GM19395 (cell line): ENCODE results near the gene ADISSP.

Source experiments
- ATAC-seq: cut with Tn5 transposase; IDR thresholded peaks from one replicate; pipeline ENCODE4 v1.9.1; 2021; ENCODE audit warnings: mild to moderate bottlenecking, moderate library complexity; ENCODE audit not compliant: unreplicated experiment

ADISSP gene

GRCh38 chr20:3767427-3768341, at the start of gene ADISSP:
Gene ADISSP (minus strand): TSS chr20:3767753. CDS start chr20:3760100, 7,653 bp downstream.
- peak; percentile 92 for ATAC-seq

GRCh38 chr20:3815703-3816315, 48.3 kb upstream of the ADISSP start:
- no peak for ATAC-seq

- ATAC-seq, result no peak
Observed at GRCh38 chr20:3814928-3815495, 47.5 kb upstream of the ADISSP start.

GRCh38 chr20:3813848-3814581, 46.5 kb upstream of the ADISSP start:
- ATAC-seq, result no peak

GRCh38 chr20:3812975-3813847, 45.7 kb upstream of the ADISSP start:
- no peak for ATAC-seq

- no peak for ATAC-seq
Observed at GRCh38 chr20:3812259-3812681, 44.7 kb upstream of the ADISSP start.

- ATAC-seq, result no peak
Observed at GRCh38 chr20:3811467-3812258, 44.1 kb upstream of the ADISSP start.

GRCh38 chr20:3808544-3808943, 41.0 kb upstream of the ADISSP start:
- ATAC-seq, result no peak

GRCh38 chr20:3804781-3805180, 37.2 kb upstream of the ADISSP start:
- ATAC-seq, result no peak

- no peak for ATAC-seq
Observed at GRCh38 chr20:3804254-3804751, 36.8 kb upstream of the ADISSP start.

GRCh38 chr20:3803854-3804253, 36.3 kb upstream of the ADISSP start:
- ATAC-seq, result no peak

GRCh38 chr20:3803289-3803688, 35.7 kb upstream of the ADISSP start:
- ATAC-seq, result no peak

GRCh38 chr20:3802524-3803239, 35.1 kb upstream of the ADISSP start:
- ATAC-seq, result no peak

GRCh38 chr20:3801846-3802245, 34.3 kb upstream of the ADISSP start:
- ATAC-seq, result no peak

- no peak for ATAC-seq
Observed at GRCh38 chr20:3801299-3801698, 33.7 kb upstream of the ADISSP start.

- ATAC-seq, result no peak
Observed at GRCh38 chr20:3800878-3801260, 33.3 kb upstream of the ADISSP start.

- ATAC-seq, result no peak
Observed at GRCh38 chr20:3800256-3800877, 32.8 kb upstream of the ADISSP start.

- ATAC-seq, result no peak
Observed at GRCh38 chr20:3798908-3799248, 31.3 kb upstream of the ADISSP start.
